ENCODE data around the gene GSE1.

The GSE1 gene

GRCh38 chr16:85574672-85575475, 38.2 kb upstream of the GSE1 start:
- no peak for DNase-seq (ENCODE audit: low spot score)

DNA sequence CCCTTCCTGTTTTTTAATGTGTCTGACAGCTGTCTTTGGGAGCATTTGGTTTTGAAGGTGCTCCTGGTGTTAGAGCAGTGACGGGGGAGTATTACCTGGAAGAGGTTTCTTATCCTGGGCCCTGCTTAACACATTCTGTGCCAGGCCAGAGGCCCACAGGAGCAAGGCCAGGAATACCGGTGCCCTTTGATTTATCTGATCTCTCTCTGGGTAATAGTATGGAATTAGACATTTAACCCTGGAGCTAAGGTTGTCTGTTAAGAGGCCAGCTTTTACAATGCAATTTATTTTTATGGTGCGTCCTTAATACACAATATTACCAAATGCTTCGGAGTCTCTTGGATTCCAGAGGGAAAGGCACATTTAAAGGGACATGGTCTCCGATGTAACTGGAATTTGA, 37.2 kb upstream of the GSE1 start:
- no peak for DNase-seq (ENCODE audit: low spot score)

- no peak for DNase-seq (ENCODE audit: low spot score)
Measured at GRCh38 chr16:85576944-85577343, 36.2 kb upstream of the GSE1 start.

GRCh38 chr16:85577899-85578598, 35.1 kb upstream of the GSE1 start:
- DNase-seq (ENCODE audit: low spot score): no peak

- DNase-seq (ENCODE audit: low spot score): no peak
Measured at GRCh38 chr16:85578599-85578948, 34.5 kb upstream of the GSE1 start.

DNA sequence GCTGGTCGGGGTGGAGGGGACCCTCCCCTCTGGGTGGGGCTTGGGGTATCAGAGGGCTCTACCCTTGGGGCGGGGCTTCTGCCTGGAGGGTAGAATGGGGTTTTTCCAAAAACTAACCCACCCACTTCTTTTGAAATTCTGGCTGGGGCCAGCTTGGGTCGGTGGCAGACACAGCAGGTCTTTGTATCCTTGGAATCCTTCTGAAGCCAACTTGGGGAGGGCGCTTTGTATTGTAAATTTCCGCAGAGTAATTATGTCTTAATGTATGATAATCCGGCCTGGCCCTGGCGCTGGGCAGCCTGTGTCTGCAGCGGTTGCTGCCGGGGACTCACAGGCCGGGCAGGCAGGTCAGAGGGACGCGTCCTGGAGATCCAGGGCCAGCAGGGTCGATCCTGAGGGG, 33.9 kb upstream of the GSE1 start:
- peak; percentile 67 for DNase-seq (ENCODE audit: low spot score)

GRCh38 chr16:85579923-85580580, 33.1 kb upstream of the GSE1 start:
- DNase-seq (ENCODE audit: low spot score): no peak

GRCh38 chr16:85580684-85581083, 32.4 kb upstream of the GSE1 start:
- no peak for DNase-seq (ENCODE audit: low spot score)

- DNase-seq (ENCODE audit: low spot score): no peak
Measured at GRCh38 chr16:85582229-85582991, 30.7 kb upstream of the GSE1 start.

DNA sequence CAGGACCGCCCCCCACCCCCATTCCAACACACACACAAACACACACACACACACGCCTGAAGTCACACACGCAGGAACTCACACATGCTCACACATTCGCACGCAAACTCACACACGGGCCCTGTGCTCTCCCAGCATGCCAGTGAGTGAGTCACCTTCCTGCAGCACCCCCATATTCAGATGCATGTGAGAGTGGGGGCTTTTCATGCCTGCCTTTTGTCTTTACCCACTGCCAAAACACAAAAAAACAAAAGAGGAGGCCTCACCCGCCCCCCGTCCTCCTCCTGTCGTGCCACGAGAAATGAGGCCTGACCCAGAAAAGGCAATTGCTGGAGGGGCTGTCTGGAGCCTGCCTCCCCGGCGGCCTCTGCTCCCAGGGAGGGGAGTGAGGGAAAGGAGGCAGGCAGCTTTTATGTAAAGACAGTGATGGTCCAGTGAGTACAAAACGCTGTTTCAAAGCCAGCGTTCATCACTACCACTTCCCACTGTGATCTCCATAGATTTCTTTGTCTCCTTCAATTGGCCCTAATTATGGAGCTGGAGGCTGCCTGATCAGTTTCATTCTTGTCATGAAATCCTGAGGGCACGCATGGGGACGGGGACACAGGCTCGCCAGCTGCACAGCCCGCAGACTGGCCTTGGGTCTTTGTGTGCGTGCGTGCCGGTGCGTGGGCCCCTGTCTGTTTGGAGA, 29.5 kb upstream of the GSE1 start:
- DNase-seq (ENCODE audit: low spot score): peak; percentile 62

DNA sequence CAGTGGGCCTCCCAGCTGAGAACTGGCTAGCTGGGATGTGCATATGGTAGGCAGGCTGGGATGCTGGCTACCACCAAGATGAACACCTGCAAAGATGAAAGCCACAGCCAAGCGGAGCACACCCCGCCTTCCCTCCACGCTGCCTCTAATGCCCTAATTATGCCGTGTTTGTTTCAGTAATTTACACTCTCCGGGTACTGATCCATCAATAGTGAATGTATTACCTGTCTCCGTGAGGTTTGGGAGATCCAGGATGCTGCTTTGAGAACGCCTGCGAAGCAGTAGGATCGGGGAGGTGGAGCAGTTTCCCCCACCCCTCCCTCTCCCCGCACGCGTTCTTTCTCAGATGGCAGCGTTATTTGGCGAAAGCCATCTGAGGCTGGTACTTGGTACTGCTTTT, 28.9 kb upstream of the GSE1 start:
- DNase-seq (ENCODE audit: low spot score): no peak

DNA sequence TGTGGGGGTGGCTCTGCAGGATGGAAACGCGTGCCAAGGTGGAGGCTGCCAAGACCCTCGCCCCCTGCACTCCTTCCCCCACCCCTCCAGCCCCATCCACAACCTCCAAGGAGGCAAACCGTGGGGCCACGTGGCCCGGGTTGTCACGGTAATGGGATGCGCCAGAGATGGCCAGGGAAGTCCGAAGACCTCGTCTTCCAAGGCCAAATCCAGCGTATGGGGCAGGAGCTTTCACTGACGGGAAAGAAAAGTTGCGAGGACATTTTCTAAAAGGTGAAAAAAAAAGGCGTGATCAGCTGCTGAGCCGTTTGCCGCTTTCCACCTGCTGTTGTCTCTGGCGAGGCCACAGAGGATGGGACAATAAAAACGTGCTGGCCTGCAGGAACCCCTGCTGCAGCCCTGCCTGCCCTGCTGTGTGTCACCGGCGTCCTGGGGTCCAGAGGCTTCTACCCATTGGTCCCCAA, 28.3 kb upstream of the GSE1 start:
- DNase-seq (ENCODE audit: low spot score): no peak

DNA sequence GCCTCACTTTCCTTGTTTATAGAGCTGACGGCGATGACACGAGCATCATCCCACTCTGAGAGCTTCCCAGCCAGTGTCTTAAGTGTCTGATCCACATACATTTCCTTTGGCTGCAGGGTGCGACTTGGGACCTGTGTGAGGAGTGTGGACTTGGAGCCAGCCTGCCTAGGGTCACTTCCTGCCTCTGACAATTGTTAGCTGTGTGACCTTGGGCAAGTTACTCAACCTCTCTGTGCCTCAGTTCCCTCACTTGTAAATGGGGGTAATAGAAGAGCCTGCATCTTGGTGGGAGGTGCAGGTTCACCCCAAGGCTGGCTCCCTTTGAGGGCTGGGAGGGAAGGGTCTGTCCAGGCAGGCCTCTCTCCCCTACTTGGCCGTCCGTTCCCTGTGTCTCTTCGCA, 27.4 kb upstream of the GSE1 start:
- DNase-seq (ENCODE audit: low spot score): no peak

DNA sequence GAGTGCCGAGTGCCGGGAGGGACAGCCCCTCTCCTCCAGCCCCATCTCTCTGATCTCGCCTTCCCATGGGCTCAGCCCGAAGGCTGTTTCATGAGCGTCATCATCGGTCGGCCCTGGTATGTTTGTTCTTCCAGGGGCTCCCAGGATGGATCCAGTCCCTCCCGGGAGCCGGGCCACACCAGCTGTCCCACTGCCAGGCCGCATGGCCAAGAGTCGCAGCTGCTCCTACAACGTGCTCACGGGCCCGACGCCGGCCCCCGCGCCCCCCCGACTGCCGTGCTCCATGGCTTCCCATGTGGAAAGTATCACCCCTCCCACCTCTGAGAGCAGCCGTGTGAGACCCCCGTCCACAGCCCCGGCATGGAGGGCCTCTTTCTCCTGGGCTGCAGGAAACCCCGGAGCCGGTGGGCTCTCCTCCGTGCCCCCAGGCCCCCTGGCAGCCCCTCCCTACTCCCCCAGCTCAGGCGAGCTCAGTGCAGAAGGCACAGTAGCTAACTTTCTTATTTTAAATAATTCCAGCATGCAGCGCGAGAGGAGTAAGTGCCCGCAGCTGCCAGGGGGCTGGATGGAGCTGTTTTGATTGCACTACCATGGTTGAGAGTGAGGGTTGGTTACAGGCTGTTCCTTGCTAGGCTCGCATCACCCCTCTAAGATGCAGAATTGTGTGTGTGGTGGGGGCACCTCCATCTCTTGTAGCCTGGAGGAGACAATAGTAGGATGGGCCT, 26.6 kb upstream of the GSE1 start:
- no peak for DNase-seq (ENCODE audit: low spot score)

- DNase-seq (ENCODE audit: low spot score): no peak
Measured at GRCh38 chr16:85587762-85588556, 25.2 kb upstream of the GSE1 start.

DNA sequence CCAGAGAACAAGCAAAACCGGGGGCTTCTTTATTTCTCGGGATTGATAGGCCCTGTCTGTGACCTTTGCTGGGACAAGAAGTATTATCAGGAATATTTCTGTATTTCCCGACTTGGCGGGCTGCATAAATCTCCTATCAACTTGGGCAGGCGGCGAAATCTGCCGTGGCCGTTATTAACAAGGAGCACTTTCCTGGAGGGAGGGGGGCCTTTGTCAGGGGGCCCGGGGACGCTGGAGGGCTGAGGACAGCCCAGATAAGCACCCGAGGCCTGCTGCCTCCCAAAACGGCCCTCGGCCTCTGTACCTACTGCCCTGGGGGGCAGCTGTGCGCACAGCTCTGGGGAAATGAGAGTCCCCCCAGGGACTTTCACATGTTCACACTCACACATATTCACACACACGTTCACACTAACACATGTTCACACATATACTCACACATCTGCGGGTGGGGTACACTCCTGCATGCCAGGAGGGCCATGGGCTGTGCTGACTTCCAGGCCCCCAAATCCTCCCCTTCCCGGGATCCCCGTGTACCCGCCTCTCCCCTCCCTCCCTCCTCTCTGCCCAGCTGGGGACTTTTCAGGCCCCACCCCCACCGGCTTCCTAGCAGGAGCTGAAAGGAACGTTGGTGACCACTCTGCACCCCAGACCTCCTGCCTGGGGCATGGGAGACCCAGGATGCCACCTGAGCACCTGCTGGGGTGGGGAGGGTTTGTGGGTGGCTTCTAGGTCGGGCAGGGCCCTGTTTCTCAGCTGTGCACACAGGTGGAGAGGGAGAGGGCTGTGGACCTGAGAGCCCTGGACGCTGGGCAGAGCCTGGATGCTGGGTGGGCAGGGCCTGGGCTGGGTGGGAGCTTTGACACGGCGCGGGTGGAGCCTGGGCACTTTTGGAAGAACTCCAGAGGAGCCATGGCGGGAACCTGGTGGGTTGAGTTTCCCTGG, 24.3 kb upstream of the GSE1 start:
- no peak for DNase-seq (ENCODE audit: low spot score)

- DNase-seq (ENCODE audit: low spot score): no peak
Measured at GRCh38 chr16:85589688-85590505, 23.2 kb upstream of the GSE1 start.

DNA sequence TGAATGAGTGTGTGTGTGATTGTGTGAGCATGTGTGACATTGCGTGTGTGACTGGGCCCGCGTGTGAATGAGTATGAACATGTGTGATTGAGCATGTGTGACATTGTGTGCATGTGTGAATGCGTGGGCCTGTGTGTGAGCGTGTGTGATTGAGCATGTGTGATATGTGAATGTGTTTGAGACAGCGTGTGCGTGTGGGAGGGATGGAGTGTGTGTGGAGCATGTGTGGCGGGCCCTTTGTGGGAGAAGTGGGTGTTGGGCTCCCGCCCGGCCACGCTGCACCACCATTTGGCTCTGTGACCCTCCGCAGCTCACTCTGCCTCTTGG, 22.7 kb upstream of the GSE1 start:
- no peak for DNase-seq (ENCODE audit: low spot score)
